Cardiac fibroblast (primary cell): ENCODE data around the gene XPC.

Experiments used
- DNase-seq, 2 donors: peaks; one replicate each; pipeline versions ENCODE4 v3.0.0 to v3.0.0-alpha.2; 2010; ENCODE audit warnings: low read depth in 2 of 2
- H3K4me3 ChIP-seq, 2 donors: replicated peaks in 1 of 2; 1 replicate in 1 of 2; 2 replicates in 1 of 2; pipeline ENCODE4 v1.5.1; 2011; ENCODE audit warnings: low read depth in 2 of 2, low read length in 2 of 2, mild to moderate bottlenecking in 2 of 2, moderate library complexity in 1 of 2
- TF ChIP-seq, protein P1 (sequence below): IDR thresholded peaks from one replicate; pipeline ENCODE4 v1.5.1; 2011; ENCODE audit warnings: low read depth, mild to moderate bottlenecking, low read length, inconsistent platforms

XPC gene

DNA sequence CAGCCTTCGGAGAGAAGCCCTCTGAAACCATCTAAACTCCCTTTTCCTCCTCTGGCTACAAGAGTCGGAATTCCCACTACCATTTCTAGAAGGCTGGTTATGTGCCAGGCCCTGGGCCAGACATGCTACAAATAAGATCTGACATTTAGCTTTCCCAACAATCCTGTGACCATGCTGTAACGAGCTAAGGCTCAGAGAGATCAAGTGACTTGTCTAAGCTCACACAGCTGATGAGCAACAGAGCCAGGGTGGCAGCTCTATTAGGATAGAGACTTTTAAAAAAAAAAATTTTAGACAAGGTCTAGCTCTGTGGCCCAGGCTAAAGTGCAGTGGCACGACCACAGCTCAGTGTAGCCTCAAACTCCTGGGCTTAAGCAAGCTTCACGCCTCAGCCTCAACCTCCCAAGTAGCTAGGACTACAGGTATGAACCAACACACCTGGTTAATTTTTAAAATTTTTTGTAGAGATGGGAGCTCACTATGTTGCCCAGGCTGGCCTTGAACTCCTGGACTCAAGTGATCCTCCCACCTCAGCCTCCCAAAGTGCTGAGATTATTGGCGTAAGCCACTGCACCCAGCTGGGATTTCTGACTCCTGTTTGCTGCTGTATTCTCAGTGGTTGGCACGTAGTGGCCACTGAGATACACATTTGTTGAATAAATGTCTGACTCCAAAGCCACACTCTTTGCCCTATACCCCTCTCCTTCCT, 34.8 kb upstream of the XPC start:
- no peak for DNase-seq
- TF ChIP-seq, protein P1, sequence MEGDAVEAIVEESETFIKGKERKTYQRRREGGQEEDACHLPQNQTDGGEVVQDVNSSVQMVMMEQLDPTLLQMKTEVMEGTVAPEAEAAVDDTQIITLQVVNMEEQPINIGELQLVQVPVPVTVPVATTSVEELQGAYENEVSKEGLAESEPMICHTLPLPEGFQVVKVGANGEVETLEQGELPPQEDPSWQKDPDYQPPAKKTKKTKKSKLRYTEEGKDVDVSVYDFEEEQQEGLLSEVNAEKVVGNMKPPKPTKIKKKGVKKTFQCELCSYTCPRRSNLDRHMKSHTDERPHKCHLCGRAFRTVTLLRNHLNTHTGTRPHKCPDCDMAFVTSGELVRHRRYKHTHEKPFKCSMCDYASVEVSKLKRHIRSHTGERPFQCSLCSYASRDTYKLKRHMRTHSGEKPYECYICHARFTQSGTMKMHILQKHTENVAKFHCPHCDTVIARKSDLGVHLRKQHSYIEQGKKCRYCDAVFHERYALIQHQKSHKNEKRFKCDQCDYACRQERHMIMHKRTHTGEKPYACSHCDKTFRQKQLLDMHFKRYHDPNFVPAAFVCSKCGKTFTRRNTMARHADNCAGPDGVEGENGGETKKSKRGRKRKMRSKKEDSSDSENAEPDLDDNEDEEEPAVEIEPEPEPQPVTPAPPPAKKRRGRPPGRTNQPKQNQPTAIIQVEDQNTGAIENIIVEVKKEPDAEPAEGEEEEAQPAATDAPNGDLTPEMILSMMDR, result no peak
- no peak overlapping the region for H3K4me3 ChIP-seq

DNA sequence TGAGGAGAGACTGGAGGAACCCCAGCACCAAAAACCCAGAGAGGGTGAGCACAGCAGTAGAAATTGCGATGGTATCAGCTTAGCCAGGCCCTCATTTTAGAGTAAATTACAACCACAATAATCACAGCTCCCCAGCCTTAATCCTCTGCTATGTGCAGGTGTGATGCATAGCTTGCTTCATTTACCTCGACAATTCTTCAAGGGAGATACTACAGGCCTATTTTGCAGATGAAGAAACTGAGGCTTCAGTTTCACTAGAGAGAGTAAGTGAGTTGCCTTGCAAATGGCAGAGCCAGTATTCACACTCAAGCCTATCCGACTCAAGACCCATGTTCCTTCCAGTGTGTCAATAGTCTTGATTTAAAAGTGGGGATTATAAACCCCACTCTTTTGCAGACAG, 33.6 kb upstream of the XPC start:
- no peak for DNase-seq
- H3K4me3 ChIP-seq, result no peak overlapping the region
- TF ChIP-seq, protein P1, result no peak

DNA sequence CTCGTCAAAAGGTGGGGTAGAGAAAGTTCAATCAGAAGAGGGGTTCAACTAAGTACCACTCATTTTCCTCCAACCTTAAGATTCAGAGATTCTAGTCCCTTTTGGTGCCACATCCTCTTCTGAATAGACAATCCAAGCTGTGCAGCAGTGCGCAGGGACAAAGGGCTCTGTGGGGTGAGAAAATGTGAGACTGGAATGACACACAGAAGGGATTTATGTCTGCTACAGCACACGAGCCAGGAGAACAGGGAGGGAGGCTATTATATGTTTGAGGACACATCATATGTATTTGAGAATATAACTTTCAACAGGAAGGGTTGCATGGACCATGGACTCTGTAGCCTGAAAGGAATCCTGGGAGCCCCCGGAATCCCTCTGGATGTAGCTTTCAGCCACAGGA, 33.2 kb upstream of the XPC start:
- TF ChIP-seq, protein P1, result no peak
- H3K4me3 ChIP-seq, result no peak overlapping the region
- no peak for DNase-seq

DNA sequence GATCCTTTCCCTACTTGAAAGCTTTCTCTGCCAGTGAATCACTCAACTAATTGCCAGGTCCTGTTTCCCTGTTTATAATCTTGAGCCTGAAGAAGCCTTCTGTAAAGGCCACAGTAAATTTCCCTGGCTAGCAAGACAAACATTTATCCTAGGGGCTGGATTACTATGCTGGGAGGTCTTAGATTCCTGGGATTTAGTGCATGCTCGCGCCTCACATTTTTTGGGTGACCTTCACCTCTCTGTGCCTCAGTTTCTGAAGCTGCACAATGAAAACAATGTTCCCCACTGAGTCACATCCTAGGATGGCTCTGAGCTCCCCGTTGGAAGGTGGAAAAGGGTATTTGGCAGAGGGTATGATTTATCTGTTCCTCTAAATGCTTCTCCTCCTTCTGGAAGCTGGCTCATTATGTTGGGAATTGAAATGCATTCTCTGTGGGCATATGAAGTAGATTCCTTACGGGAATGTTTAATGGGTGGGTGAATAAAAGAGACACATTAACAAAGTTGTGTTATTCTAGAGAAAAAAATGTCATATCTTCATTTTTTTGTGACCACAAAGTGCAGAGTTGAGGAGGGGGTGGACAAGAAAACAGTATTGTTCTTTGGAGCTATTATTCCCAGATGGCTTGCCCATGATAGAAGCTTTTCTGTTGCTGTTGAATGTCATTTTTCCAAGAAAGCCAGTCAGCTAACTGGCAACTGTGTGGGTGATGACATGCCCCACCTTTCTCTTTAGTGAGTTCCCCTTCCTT, 32.6 kb upstream of the XPC start:
- TF ChIP-seq, protein P1, result no peak

DNA sequence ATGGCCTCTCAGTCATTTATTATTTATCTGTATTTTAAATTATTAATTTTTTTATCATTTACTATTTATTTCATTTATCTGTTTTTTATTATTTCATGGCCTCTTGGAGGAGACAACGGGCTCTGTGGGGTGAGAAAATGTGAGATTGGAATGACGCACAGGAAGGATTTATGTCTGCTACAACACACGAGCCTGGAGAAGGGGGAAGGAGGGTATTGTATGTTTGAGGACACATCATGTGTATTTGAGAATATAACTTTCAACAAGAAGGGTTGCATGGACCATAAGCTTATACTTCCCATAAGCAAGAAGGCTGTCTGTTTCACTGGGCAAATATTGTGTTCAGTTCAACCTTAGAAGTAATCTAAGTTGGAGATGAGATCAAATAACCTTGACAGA, 31.9 kb upstream of the XPC start:
- no peak for DNase-seq
- no peak overlapping the region for H3K4me3 ChIP-seq
- TF ChIP-seq, protein P1, result no peak

More for the DNA sequence above, 32.6 kb upstream of the XPC start:
- DNase-seq, result peak in 1 of 2 donors; percentile 57
- H3K4me3 ChIP-seq, result no peak overlapping the region

DNA sequence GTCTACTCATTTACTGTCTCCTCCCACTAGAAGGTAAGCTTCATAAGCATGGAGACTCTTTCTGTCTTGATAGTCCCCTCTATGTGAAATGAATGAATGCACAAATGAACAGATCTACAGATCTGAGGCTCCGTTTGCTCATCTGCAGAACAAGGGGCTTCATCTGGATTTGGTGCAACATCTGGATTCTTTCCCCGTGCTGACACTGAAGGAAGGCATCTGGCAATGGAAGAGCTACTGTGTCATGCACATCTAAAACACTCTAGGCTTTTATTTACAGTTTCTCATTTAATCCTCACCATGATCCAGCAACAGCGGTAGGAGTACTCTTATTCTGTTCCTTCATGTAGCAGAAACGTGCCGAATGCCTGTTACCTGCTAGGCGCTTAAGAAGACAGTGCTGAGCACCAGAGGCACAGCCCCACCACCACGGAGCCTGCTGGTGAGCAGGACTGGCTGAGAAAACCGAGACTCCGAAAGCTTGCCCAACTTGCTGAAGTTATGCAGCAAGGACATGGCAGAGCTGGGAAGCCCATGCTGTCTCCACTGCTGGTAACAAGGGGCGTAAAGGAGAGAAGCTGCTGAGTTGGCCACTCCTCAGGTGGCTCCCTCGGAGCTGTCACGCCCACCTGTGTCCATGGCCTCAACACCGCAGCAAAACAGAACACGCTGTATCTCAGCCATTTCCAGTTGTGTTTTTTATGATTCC, 31.3 kb upstream of the XPC start:
- TF ChIP-seq, protein P1, result no peak
- DNase-seq, result no peak
- no peak overlapping the region for H3K4me3 ChIP-seq
